GM10248 (cell line): ENCODE data around the gene GPATCH1.
"Not testable (repeated sequence)": the region's sequence is repeated elsewhere in the genome, so short reads cannot be mapped to it uniquely, and the experiment has no call there.

Source experiments
- CTCF ChIA-PET: fragments of 300-600 bp; sonication (Branson Sonifier 250); formaldehyde crosslinking; extraction: SDS; loops from one replicate; lab custom pipeline; 2021; ENCODE audit warnings: antibody characterized with exemption; lab: Yijun Ruan, JAX
- POLR2A ChIA-PET: fragments of 350-650 bp; sonication (Branson Sonifier 250); formaldehyde crosslinking; extraction: SDS; loops from one replicate; lab custom pipeline; 2020; ENCODE audit warnings: antibody characterized with exemption; lab: Yijun Ruan, JAX
- DNase-seq: peaks from one replicate; pipeline ENCODE4 v3.0.0; 2012; ENCODE audit errors: extremely low spot score
- TF ChIP-seq, protein P1 (sequence below): IDR thresholded peaks from 2 replicates; pipeline ENCODE4 v1.5.1; 2012; ENCODE audit warnings: mild to moderate bottlenecking, low read depth; ENCODE audit errors: extremely low read depth, missing control alignments, control extremely low read depth

The GPATCH1 gene

DNA sequence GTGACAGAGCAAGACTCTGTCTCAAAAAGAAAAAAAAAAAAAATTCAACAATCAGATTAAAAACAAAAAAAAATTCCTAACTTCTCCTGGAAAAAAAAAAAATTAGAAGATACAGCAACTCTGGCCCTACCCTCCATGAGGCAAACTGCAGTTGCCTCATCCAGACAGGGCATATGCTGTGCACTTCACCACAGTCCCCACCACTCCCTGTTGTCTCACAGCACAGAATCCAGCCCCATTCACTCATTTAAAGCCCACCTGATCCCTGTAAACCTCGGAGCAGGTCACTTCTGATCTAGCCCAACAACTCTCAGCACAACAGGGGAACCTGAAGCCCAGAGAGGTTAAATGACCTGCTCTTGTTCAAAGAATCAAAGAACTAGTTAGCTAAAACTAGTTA lies 41.2 kb upstream of the GPATCH1 start:
- TF ChIP-seq, protein P1, sequence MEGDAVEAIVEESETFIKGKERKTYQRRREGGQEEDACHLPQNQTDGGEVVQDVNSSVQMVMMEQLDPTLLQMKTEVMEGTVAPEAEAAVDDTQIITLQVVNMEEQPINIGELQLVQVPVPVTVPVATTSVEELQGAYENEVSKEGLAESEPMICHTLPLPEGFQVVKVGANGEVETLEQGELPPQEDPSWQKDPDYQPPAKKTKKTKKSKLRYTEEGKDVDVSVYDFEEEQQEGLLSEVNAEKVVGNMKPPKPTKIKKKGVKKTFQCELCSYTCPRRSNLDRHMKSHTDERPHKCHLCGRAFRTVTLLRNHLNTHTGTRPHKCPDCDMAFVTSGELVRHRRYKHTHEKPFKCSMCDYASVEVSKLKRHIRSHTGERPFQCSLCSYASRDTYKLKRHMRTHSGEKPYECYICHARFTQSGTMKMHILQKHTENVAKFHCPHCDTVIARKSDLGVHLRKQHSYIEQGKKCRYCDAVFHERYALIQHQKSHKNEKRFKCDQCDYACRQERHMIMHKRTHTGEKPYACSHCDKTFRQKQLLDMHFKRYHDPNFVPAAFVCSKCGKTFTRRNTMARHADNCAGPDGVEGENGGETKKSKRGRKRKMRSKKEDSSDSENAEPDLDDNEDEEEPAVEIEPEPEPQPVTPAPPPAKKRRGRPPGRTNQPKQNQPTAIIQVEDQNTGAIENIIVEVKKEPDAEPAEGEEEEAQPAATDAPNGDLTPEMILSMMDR = no peak
- DNase-seq = no peak
- POLR2A ChIA-PET = interaction anchor here (0.7 kb wide), 2 partner anchors 573 to 783 kb away, joined by 4 to 5 read pairs; no protein-coding TSS in a partner anchor
- CTCF ChIA-PET = no interaction called here

DNA sequence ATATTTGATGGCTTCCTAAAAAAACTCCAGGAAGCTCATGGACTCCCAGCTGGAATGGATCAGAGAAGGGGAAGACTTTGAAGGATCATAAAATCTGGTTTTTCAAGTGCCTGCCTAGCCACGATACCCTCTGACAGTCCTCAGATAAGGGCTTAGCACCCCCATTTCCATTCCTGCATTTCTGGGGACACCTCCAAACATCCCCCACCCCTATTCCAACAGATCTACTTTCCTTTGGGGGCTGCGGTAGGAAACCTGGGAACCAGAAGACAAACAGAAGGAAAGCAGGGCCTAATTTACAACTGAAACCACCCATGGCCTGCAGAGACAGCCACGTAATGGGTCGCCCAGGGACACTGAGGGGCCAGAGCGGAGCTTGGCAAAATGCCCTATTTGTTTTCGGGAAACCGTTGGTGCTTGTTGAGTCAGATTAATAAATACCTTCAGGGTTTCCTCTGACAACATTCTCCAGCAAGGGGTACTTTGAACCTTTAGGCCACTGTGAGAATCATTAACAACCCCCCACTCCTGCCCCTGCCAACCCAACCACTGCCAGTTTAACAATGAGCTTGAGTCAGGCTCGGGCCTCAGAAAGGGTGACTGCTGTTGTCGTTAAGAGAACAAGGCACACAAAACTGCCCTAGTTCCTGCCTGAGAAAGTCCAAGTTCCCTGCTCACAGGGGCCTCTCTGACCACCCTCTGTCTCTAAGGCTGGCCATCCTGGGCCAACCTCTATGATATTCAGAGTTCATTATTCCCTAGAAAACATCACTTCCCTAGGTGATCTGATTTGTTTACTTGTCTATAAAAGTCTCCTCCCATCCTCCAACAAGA lies 39.8 kb upstream of the GPATCH1 start:
- no peak for DNase-seq
- TF ChIP-seq, protein P1 = no peak
- ChIA-PET POLR2A (no interaction called here), CTCF (no interaction called here)

GRCh38 chr19:33041828-33042160 lies 39.2 kb upstream of the GPATCH1 start:
- CTCF ChIA-PET, POLR2A ChIA-PET: not testable (repeated sequence)

DNA sequence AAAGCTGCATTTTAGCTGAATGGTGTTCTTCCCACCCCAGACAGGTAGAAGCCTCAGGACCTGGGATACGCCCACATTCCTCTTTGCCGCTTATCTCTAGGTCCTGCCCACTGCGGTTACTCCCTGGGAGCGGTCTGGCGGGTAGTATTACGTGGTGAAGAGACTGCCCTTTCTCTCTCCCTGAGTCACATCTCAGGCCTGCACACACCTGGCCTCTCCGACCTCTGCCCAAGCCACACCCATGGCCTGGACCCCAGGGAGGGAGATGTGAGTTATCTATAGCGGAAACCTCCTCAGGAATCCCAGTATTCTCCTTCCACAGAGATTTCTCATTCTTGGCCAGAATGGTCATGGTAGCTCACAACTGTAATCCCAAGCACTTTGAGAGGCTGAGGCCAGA lies 33.6 kb upstream of the GPATCH1 start:
- POLR2A ChIA-PET = no interaction called here
- DNase-seq = no peak
- TF ChIP-seq, protein P1 = no peak

More at GRCh38 chr19:33041828-33042160, 39.2 kb upstream of the GPATCH1 start:
- not testable (repeated sequence) for DNase-seq

DNA sequence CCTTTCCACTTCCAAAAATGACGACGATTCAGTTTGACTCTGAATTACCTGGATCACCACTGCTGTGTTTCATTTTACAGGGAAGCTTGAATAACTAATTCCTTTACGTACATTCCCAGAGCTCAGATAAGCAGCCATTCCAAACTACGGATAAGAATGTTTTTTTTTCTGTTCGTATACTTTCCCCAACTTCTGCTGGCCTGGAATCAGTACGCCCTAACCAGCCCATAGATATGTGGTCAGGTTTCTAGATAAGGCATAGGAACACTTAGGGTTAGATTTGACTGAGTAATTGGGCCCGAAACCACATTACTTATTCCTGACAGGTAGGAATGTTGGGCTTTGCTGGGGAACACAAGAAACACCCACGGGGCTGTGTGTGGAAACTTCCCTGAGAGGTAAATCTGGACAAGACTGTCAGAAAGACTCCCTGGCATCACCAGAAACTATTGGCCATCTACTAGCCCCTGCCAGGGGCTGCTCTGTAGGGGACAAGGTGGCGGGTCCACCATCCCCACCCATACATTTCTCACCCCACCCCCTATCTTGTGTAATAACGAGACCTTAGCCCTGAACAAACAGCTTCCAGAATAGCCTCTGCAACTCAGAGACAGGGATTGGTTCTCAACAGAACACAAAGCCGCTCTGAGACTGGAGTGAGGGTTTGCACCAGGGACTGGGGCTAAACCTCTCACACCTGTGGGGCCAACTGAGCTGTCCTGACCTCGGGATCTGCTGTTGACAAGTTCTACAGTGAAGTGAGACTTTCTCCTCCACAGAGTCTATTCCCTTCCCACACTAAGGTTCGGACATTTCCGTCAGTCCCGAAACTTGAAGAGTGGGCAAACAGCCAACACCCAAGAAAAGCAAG lies 31.9 kb upstream of the GPATCH1 start:
- CTCF ChIA-PET = no interaction called here
- TF ChIP-seq, protein P1 = no peak
- no peak for DNase-seq
- POLR2A ChIA-PET = no interaction called here

More for the DNA sequence above, 33.6 kb upstream of the GPATCH1 start:
- CTCF ChIA-PET = interaction anchor here (1.8 kb wide), 1 partner anchor 8 kb away, joined by 4 read pairs; no protein-coding TSS in a partner anchor

GRCh38 chr19:33050110-33050509 lies 30.9 kb upstream of the GPATCH1 start:
- TF ChIP-seq, protein P1 = no peak
- DNase-seq = no peak
- CTCF ChIA-PET = no interaction called here
- POLR2A ChIA-PET = no interaction called here

DNA sequence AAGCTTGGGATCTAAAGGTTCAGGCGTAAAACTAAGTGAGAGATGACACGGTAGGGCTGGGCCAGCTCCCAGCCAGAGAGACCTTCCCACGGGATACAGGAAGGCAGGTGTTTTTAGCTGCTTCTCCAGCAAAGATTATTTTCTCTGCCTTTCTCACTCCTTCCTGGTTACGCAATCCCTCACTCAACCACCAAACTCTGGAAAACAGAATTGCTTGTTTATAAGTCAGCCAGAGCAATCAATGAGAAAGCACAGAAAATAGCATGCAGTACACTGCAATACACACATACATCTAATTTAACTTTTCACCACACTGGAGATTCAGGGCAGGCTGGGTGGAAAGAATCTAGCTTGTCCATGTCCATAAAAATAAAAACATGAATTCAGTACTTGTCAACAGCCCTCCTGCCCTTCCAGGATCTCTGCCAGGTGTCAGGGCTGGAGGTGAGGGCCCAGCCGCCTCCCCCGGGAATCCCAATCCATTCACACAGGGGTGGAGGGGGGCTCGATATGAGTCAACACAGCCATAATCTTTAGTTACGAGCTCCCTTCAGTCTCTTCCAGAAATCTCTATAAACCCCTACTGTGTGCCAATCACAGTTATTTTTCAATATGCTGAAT lies 28.5 kb upstream of the GPATCH1 start:
- no peak for DNase-seq
- ChIA-PET CTCF (interaction anchor here (1.4 kb wide), 1 partner anchor 77 kb away, joined by 4 read pairs; no protein-coding TSS in a partner anchor), POLR2A (no interaction called here)
- TF ChIP-seq, protein P1 = no peak
